OCI-LY3 (cell line): ENCODE data around the gene SCARB1.

Source experiments
- EZH2phosphoT487 ChIP-seq: fragments of 200-600 bp; shearing (Covaris generic); IDR thresholded peaks from 2 replicates; pipeline ENCODE4 v1.6.1; 2018; ENCODE audit warnings: antibody characterized with exemption, mixed run types, low read depth
- TF ChIP-seq, protein P1 (sequence below): fragments of 200-600, 300-600 bp; sonication (generic); IDR thresholded peaks from 2 replicates; pipeline ENCODE4 v1.5.1; 2014; ENCODE audit warnings: antibody characterized with exemption, low read length, low read depth

- TF ChIP-seq, protein P1, sequence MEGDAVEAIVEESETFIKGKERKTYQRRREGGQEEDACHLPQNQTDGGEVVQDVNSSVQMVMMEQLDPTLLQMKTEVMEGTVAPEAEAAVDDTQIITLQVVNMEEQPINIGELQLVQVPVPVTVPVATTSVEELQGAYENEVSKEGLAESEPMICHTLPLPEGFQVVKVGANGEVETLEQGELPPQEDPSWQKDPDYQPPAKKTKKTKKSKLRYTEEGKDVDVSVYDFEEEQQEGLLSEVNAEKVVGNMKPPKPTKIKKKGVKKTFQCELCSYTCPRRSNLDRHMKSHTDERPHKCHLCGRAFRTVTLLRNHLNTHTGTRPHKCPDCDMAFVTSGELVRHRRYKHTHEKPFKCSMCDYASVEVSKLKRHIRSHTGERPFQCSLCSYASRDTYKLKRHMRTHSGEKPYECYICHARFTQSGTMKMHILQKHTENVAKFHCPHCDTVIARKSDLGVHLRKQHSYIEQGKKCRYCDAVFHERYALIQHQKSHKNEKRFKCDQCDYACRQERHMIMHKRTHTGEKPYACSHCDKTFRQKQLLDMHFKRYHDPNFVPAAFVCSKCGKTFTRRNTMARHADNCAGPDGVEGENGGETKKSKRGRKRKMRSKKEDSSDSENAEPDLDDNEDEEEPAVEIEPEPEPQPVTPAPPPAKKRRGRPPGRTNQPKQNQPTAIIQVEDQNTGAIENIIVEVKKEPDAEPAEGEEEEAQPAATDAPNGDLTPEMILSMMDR, result no peak
- no peak for TF ChIP-seq EZH2phosphoT487
Measured at GRCh38 chr12:124769163-124769530, 94.5 kb downstream of the SCARB1 start.
